ELR (cell line): ENCODE measurements around the gene DOCK4.

Experiments used
- DNase-seq: peaks from one replicate; pipeline ENCODE4 v3.0.0-alpha.2; 2015; ENCODE audit warnings: low read depth

DOCK4 gene

DNA sequence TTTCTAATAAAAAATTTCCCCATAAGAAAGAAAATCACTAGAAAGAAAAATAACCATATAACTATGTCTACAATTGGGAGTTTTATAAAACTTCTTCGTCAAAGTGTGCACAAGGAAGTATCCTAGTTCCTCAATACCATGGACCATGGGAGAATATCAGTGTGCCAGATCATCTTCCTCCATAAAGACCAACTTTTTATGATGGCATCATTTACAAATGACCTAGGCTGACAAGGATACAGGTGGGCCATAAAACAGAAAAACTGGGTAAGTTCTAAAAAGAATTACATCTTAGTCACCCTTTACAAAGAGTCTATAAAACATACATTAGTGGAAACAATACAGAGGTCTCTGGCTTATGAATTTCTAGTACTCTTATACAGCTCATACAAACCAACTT, 303.2 kb downstream of the DOCK4 start:
- no peak for DNase-seq

DNA sequence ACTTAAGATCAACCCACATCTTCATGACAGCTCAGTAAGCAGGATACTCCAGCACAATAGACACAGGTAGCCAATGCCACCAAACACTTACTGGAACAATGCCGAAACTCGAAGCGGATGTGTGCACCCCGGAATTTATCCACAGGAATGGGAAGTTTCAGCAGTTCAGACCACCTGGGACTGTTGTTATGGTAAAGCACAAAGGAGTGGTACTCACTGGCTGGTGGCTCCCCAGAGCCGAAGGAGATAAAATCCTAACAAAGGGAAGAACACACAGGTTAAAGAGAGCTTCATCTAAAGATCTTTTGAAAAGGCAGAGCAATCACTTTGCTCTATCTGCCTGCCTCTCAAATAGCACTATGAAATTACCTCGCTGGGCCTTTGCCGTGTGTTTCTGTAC, 305.9 kb downstream of the DOCK4 start:
- no peak for DNase-seq

DNA sequence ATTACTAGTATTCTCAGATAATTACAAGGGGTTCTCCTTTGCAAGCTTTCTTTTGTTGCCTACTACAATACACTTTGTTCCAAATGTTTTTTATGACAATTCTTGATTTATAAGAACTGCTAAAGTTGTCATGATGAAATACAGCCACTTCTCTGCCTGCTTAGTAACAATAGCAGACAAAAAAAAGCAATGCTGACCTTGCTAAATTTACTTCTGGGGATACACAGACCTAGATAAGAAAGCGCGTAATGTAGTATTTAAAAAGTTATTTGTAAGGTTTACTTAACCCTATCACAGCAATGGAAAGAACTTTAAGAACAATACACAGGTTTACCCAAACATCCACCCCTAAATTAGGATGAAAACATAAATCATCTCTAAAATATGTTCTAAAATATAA, 311.1 kb downstream of the DOCK4 start:
- DNase-seq = no peak

DNA sequence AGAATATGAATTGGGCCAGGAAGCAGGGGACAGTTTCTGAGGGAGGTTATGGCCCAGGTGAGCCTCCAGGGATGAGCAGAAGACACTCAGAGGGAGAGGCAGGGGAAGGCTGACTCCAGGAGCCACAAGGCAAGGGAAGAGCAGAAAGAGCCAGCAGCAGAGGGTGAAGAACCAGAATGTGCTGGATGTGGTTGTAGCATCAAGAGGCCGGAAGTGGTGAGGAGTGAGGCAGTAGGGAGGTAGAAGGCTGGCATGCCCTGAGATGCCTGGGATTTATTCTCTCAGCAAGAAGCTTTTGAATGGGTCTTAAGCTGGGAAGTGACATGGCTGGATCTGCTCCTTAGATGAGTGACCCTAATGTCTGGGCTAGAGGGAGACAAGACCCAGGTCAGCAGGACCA, 311.7 kb downstream of the DOCK4 start:
- DNase-seq = no peak

DNA sequence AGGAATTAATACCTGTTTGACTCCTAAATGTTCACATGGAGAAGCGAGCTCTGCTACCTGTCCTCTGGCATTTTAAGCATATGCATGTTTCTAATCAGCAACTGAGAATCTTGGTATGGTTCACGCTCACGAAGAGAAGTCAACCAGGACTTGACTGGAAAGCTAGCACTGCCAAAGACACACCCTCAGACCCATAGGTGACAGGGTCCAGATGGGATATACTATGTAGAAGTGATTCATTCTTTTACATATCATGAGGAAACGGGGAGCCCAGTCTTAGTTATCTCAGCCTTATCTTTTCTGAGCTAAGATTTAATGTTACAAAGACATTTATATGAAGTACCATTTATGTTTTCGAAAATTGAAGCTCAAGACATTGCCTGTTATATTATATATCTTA, 313.0 kb downstream of the DOCK4 start:
- no peak for DNase-seq

DNA sequence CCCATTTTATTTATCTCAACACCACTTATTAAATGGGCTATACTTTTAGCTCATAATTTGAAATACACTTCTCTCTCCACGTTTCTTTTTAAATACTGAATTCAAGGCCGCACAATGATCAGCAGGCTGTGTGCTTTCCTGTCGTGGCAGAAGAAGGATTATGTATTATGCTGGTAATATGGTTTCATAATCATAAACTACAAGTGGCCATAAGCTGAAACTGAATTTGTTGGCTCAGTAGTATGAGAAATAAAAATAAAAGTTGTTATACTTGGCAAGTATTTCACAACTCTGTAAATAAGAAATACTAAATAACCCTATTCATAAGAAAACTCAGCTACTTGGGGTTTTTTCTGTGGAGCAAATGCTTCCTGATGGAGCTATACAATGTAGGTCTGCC, 313.6 kb downstream of the DOCK4 start:
- DNase-seq = no peak

DNA sequence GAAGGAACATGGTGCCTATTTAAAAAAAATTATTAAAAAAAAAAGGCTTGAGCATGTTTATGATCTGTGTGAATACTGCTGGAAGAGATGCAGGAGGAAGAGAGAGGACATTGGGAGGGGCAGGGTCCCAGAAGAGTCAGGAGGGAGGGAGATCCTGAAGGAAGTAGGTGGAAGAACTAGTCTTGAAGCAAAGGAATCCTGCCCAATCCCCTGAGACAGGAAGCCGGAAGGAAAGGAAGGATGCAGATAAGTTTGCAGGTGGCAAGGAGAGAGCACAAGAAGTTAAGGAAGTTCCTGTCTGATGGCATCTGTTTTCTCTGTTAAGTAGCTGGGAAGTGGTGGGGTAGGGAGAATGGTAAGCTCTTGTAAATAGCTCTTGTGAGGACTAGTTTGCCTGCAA, 318.5 kb downstream of the DOCK4 start:
- no peak for DNase-seq

DNA sequence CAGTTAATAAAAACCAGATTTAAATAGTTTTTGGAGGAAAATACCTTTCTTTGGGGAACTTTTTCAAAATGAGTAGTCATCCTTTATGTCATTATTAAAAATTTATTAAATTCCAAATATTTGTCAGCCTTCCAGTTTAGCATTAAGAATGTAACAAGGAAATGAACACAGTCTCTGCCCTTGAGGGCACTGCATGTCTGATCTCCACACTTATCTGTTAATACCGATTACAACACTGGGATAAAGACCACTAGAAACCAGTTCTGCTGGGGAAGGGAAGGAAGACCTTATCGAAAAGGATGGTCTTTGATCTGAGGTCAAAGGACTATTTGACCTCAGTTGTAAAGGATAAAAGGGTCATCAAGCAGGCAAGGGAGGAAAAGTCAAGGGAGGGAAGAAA, 320.0 kb downstream of the DOCK4 start:
- DNase-seq = no peak

DNA sequence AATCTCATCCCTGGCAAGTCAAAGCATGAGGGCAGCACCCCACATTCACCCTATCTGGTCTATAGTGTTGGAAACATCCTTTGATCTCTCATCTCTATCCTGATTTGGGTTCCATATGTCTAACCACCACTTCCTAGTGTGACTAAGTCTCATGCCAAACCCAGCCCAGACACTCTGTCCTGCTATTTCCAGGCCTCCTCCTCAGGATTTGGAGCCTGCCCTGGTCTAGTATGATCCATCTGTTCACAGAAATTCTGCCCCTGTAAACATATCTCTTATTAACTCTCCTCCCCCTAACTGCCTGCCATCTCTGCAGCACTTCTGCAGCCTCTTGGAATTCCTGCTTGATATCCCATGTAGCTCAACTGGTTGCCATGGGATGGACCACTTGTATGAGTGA, 323.0 kb downstream of the DOCK4 start:
- no peak for DNase-seq

DNA sequence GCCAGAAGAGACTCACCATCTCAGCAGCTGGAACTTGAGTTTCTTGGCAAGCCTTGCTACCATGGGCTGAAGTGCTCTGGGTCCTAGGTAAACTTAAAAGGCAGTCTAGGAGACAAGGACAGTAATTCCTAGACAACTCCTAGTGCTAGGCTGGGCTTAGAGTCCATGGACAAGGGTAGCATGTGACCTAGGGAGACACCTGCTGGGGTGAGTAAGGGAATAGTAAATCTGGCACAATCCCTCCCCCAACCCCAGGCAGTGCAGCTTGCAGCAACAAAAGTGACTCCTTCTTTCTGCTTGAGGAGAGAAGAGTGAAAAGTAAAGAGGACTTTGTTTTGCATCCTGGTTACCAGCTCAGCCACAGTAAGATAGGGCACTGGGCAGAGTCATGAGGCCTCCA, 327.4 kb downstream of the DOCK4 start:
- no peak for DNase-seq

DNA sequence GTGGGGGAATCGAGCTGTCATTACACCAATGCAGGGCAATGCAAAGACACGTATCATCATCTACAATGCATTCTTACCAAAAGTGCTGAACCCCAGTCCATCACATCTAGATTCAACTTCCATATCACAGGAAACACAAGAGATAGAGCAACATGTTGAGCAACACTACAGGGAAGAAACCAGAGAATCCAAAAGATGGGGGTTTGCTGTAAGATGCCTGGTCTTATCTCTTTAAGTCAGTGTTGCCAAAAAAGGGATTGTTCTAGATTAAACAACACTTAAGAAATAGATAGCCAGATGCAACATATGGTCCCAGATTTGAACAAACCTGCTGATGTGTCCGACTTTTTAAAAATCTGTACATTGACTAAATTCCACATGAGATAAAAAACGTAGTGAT, 328.3 kb downstream of the DOCK4 start:
- no peak for DNase-seq

DNA sequence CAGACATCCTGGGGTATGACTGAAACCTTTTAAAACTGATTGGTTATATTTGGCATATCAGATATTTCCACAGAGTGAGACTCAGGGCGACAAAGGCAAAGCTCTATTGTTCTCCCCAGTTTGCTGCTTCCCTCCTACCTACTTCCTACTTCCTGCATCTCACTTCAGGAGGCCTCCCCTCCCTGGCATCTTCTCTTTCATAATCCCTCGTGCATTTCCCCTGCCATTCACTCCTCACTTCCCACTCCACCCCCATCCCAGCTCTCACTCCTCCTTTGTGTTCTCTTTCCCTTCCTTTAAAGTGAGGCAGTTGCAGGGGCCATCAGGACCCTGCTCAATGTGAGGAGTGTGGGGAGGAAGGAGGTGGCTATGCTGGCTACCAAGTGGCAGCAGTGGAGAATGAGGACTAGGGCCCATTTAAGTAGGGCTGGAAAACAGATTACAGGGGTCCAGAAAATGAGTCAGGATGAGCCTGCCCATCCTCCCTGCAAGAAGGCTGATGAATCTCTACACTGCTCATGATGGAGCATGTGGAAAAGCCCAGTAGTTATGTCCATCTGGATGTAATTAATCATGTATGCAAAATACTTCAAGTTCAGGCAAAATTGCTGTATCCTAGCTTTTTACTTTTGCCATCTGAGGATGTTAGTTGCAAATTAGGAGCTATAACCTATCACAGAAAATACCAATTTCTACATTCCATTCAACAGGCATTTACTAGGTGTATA, 332.1 kb downstream of the DOCK4 start:
- no peak for DNase-seq

DNA sequence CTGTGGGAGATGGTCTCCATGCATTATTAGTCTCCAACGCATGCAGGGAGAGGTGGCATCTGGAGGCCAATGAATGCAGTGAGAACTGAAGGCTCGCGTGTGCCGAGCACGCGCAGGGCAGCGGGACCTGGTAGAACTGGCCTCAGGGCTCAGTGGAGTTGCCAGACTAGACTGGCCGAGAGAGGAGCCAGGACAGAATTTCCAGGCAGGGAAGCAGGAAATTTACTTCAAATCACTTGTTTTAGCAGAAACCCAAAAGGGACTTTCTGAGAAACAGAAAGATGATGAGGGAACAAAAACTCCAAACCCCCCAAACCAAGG, 332.9 kb downstream of the DOCK4 start:
- no peak for DNase-seq

DNA sequence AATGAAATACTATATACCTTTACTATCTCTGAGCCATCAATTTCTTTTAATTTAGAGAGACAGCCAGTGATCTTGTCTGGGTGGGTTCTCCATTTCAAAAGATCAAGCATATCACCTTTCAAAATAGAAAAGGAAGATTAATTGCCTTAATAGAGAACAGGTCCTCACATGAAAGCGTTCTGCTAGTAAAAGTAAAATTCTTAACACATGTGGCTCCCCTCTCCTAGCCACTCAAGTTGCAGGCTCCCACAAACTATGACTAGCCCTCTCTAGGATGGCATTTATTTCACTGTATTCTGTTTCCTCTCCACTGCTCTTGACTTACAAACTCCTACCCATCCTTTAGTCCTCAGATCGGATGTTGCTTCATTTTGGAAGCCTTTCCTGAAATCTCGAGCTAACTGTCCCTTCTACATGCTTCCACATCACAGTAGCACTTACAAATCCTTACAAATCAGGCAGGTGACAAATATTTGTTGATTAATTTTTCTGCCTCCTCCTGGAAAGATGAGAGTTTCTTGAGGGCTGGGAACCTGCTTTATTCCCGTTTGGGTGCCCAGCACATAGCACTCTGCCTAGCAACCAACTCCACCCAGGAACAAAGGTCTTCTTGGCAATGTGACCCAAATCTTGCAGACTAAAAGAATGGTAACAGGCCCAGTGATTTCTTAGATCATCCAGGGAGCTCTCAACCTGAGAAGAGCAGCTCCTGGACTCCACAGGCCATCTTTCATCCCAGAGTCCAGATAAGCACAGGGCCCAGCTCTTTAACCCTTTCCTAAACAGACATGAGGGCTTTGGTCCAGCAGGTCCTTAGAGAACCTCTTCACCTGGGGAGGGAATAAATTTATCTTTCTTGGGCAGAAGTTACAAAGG, 333.5 kb downstream of the DOCK4 start:
- DNase-seq = no peak

DNA sequence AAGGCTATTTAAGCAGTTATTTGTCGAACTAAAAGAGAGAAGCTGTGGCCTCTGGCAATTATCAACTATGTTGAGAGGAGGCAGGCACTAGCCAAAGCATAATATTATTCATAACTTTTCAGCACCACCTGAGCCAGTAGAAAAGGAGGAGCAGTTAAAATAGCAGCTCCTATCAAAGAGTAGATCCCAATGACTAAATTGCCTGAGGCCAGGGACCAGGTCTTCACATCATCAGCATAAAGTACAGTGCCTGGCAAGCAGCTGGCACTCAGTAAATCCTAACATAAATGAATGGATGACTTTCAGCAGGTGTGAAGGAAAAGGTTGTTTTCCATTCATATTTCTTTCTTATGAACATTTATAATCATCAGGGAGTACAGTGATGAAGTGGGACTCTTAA, 334.9 kb downstream of the DOCK4 start:
- DNase-seq = no peak

DNA sequence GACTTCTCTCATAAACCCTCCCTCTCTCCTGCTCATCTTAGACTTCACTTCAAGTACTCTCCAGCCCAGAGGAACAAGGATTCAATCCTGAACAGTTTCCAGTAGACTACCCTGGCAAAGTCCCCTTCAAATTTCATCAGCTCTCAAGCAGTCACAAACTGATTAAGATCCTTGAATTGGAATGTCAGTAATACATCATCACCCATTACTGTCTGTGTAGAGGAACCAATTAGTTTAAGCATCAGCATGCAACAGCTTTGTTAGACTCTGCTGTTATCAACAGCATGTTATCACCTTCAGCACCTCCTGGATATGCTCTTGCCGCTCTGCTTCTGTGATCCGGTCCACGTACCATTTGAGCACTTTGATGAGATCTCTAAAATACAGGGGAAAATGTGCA, 336.9 kb downstream of the DOCK4 start:
- no peak for DNase-seq

DNA sequence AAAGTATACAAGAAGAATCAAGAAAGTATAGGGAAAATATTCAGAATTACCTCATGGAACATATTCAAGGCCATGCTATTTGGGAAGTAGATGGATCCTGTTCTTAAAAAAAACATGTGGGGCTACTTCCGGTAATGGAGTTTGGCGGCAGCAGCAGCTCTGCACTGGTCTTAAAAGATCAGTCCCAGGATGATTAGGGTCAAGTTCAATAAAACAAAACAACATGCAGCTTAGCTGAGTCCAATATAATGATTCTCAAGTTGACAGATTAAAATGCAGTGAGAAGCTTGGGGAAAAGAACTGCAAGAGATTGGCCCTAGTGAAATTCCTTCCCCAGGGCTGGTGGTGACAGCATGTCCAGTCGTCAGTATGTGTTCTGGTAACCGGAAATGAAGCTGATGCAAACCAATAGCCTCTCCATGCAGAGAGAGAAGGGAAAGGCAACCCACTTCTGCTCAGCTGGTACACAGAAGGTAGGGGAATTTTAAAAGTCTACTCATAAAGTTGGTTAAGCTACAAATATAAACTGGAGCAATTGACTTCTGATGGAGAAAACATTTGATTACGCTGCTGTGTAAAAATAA, 338.8 kb downstream of the DOCK4 start:
- DNase-seq = no peak

DNA sequence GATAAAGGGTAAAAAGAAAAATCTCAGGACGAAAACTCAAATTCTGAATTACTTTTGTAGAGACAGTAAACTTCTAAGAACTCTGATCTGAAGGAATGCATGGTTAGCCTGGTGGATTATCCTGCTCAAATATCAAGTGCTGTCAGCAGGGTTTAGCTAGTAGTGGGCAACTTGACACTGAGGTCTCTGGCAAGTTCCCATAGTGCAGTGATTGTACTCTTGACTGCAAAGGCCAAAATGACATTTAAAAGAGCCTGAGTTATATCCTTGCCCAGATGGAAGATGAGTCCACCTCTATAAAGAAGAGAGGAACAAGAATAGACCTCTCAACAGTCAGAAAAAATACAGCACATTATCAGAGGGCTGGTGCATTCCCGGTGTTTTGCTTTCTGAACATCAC, 339.4 kb downstream of the DOCK4 start:
- no peak for DNase-seq

DNA sequence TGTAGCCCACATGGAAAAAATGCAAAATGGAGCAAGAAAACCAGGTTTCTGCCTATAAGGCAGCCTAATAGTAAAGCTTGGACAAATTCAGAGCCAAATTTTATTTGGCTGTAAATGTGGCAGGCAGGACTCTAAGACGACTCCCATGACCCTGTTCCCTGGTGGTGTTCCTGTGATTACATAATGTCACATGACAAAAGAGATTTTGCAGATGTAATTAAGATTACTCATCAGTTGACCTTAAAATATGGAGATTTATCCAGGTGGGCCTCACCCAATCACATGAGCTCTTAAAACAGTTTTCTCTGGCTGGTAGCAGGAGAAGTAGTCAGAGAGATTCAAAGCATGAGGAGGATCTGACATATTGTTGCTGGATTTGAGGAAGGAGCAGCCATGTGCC, 340.8 kb downstream of the DOCK4 start:
- DNase-seq = no peak

DNA sequence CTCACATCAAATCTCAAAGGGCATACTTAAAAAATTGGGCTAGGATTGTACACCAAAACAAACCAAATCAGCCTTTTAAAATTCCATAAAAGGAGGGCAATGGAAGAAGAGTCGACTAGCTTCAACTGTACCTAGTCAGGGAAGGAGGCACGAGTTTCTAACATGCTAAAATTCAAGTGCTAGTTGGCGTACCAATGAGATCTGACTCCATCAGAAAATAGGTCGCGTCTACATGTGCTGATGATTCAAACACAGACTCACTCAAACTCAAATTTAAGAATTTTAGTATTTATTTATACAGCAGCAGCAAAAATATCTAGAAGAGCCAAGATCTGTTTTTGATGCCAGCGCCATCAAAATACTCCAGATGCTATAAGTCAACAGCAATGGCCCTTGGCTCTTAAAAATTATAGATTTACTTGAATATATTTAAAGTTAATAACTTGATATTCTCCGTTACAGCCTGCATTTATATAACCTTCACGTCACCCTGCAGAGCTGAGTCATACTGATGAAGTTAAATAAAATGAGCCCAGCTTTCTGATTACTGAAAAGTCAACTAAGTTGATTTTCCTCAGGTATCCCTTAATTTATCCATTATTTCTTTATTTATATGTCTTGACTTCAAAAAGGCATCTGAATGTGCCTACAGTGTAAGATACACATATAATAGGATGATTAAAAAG, 341.8 kb downstream of the DOCK4 start:
- no peak for DNase-seq

DNA sequence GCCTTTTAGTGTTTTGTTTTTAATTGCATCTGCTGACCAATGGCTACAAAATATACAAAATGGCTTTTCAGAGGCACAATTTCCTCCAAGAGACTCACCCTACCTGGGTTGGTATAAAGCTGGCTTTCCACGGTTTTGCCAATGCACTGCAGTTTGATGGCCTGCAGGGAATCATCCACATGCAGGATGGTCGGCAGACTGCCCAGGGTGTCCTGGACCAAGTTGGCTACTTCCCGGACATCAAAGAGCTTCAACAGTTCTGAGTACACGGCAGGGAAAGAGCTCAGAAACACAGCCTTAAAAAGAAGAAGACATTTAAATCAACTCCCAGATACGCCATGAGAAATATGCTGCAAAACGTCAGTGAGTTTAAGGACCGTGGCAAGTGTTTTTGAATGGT, 342.9 kb downstream of the DOCK4 start:
- DNase-seq = no peak

DNA sequence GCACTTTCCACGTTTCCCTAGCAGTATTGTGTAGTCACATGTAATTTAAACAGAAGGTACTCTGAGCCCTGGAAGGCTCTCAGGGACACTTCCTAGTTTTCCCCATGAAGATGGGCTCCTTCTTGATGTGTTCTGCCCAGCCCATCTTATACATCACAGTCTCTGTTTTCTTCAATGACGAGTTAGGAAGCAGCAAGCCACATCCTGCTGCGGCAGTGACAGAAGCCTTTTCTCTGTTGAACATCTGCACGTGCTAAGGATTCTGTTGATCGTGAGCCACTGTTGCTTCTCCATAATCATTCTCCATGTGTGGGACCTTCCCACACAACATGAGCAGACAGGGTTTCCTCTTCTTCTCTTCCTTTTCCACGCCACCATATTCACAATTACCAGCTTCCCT, 346.0 kb downstream of the DOCK4 start:
- no peak for DNase-seq

DNA sequence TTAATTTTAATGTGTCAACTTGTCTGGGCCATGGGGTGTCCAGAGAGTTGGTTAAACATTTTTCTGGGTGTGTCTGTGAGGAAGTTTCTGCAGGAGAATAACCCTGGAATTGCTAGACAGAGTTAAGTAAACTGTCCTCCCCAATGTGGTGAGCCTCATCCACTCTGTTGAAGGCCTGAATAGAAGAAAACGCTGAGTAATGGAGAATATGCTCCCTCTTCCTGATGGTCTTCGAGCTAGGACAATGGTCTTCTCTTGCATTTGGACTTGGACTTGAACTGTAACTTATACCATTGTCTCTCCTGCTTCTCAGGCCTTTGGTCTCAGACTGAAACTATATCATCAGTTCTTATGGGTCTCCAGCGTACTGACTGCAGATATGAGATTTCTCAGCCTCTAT, 347.9 kb downstream of the DOCK4 start:
- no peak for DNase-seq
